DND-41 (cell line): ENCODE results near the gene MEF2D.

Source experiments
- CTCF ChIP-seq: IDR thresholded peaks from 2 replicates; pipeline ENCODE4 v1.5.1; 2012; ENCODE audit warnings: borderline replicate concordance, low read length, moderate library complexity, mild to moderate bottlenecking; ENCODE audit not compliant: poor library complexity, severe bottlenecking; ENCODE audit errors: extremely low read depth
- EZH2 ChIP-seq: IDR thresholded peaks from 3 replicates; pipeline ENCODE4 v1.6.1; 2012; ENCODE audit warnings: borderline replicate concordance, low read depth, mild to moderate bottlenecking, moderate library complexity, low read length, inconsistent platforms; ENCODE audit not compliant: severe bottlenecking

- no peak for TF ChIP-seq CTCF
- TF ChIP-seq EZH2: no peak
Observed at GRCh38 chr1:156414461-156415064, 86.0 kb downstream of the MEF2D start.
